WTC11 (cell line): ENCODE data around the gene SDK2.

ENCODE experiments used
- CTCF ChIP-seq: fragments of 200-600 bp; IDR thresholded peaks from 2 replicates; pipeline ENCODE4 v1.8.0; 2022; ENCODE audit warnings: antibody characterized with exemption
- ESRRA ChIP-seq: sonication (generic); formaldehyde crosslinking; IDR thresholded peaks from 2 replicates; pipeline ENCODE4 v1.8.1; 2022; ENCODE audit warnings: mild to moderate bottlenecking, missing genetic modification reagents, borderline replicate concordance
- IRF1 ChIP-seq: sonication (generic); formaldehyde crosslinking; IDR thresholded peaks from 2 replicates; pipeline ENCODE4 v1.8.0; 2023; ENCODE audit warnings: missing genetic modification reagents
- NFYB ChIP-seq: sonication (generic); formaldehyde crosslinking; conservative IDR thresholded peaks from 2 replicates; pipeline ENCODE4 v1.8.0; 2022; ENCODE audit warnings: low read depth, missing genetic modification reagents
- ZMAT4 ChIP-seq: fragments of 250-450 bp; sonication (Bioruptor Pico); IDR thresholded peaks from 2 replicates; pipeline ENCODE4 v1.9.0; 2021; ENCODE audit warnings: mild to moderate bottlenecking
- ZNF281 ChIP-seq: sonication (generic); formaldehyde crosslinking; IDR thresholded peaks from 2 replicates; pipeline ENCODE4 v1.8.0; 2023; ENCODE audit warnings: mild to moderate bottlenecking, missing genetic modification reagents

- TF ChIP-seq NFYB (CRISPR knock-in tag): no peak
- no peak for TF ChIP-seq ZNF281
- no peak for TF ChIP-seq ZMAT4 (CRISPR knock-in tag)
- TF ChIP-seq CTCF: no peak
- no peak for TF ChIP-seq ESRRA (CRISPR knock-in tag)
- no peak for TF ChIP-seq IRF1 (CRISPR knock-in tag)
These were observed 81.3 kb downstream of the SDK2 start for GRCh38 chr17:73562896-73563295.
